HFF-Myc (cell line): ENCODE results near the gene TSFM.

Experiments
- DNase-seq: peaks from one replicate; pipeline ENCODE4 v3.0.0-alpha.2; 2011; ENCODE audit warnings: low read depth; ENCODE audit errors: extremely low read depth
- H3K4me3 ChIP-seq: replicated peaks from 2 replicates; pipeline ENCODE4 v1.5.1; 2011; ENCODE audit warnings: low read depth, mild to moderate bottlenecking, control low read depth, low read length
- CTCF ChIP-seq: IDR thresholded peaks from 2 replicates; pipeline ENCODE4 v1.5.1; 2012; ENCODE audit warnings: mild to moderate bottlenecking, low read depth, low read length, control low read depth; ENCODE audit errors: missing control alignments

Gene TSFM

GRCh38 chr12:57764662-57765002, 18.0 kb upstream of the TSFM start:
- no peak for DNase-seq
- peak overlapping the region; percentile 32 for H3K4me3 ChIP-seq

GRCh38 chr12:57765003-57765697, 17.4 kb upstream of the TSFM start:
- peak; percentile 32 for TF ChIP-seq CTCF
- DNase-seq: no peak
- peak overlapping the region; percentile 32 for H3K4me3 ChIP-seq

More at GRCh38 chr12:57764662-57765002, 18.0 kb upstream of the TSFM start:
- TF ChIP-seq CTCF: no peak

GRCh38 chr12:57765698-57766463, 16.7 kb upstream of the TSFM start:
- no peak for TF ChIP-seq CTCF
- no peak for DNase-seq
- peak overlapping the region; percentile 32 for H3K4me3 ChIP-seq

GRCh38 chr12:57766464-57767304, 15.9 kb upstream of the TSFM start, which contains the start of gene CYP27B1:
Gene CYP27B1, minus strand, starts transcription at chr12:57767078. Its CDS starts 37 bp downstream, at chr12:57767041.
- TF ChIP-seq CTCF: no peak
- DNase-seq: no peak
- peak within 1 kb of the TSS; percentile 32 for H3K4me3 ChIP-seq

GRCh38 chr12:57767305-57767698, 15.3 kb upstream of the TSFM start:
- H3K4me3 ChIP-seq: no peak overlapping the region
- TF ChIP-seq CTCF: no peak
- DNase-seq: no peak

GRCh38 chr12:57767876-57768275, 14.7 kb upstream of the TSFM start:
- no peak for TF ChIP-seq CTCF

More at GRCh38 chr12:57767876-57768275, 14.7 kb upstream of the TSFM start:
- no peak overlapping the region for H3K4me3 ChIP-seq
- DNase-seq: no peak
